ENCODE data around the gene IDI2.

The IDI2 gene

GRCh38 chr10:976316-976715 lies 49.3 kb downstream of the IDI2 start:
- no peak for DNase-seq

- DNase-seq: no peak
Measured at GRCh38 chr10:974785-975074, 50.9 kb downstream of the IDI2 start.

DNA sequence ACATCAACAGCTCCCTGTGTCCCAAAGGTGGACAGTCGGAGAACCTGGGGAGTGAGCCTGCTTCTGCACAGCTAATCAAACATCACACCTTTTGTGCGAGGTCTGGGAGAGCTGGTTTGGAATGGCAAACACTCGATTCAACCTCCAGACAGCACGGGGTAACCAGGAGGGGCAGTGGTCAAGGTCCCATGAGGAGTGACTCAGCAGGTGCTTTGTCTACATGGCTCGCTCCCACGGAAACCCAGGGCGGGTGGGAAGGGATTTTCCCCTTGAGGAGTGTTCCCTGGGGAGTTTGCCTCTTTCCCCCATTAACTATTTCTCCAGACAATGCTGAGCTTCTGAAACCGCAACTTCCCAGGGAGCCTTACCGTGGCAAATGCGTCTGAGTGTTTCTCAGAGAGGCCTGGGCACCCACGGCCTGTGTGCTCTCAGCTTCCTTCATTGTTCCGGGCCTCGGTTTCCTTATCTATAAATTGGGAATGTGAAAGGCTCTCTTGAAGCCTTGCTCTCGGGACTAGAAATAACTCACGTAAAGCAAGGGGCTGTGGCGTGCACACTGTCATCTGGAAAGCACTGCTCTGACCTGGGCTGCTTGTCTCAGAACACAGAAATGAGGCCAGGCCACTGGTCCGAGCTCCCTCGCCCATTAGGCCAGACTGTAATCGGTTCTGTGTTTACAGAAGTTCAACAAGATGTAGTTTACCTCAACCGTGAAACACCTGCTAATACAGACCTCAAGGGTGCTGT lies 51.4 kb downstream of the IDI2 start:
- no peak for DNase-seq

GRCh38 chr10:972763-973162 lies 52.9 kb downstream of the IDI2 start:
- no peak for DNase-seq

- DNase-seq: no peak
Measured at GRCh38 chr10:971613-972012, 54.0 kb downstream of the IDI2 start.

DNA sequence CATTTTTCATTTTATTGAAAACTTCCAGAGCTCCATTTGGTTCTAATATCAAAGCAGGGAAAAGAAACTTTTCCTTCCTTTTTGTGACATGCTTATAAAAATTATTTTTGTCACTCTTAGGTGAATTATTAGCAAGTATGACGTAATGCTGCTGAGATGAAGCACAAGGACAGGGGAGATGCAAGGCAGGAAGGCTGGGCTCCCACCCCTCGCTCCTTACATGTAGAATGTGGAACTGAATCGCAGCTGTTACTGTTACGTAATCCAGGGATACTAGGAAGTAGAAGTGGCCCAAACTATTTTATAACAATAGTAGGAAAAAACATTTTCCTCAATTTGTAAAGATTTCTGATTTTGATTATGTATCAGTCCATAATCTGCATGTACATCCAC lies 54.5 kb downstream of the IDI2 start:
- no peak for DNase-seq

DNA sequence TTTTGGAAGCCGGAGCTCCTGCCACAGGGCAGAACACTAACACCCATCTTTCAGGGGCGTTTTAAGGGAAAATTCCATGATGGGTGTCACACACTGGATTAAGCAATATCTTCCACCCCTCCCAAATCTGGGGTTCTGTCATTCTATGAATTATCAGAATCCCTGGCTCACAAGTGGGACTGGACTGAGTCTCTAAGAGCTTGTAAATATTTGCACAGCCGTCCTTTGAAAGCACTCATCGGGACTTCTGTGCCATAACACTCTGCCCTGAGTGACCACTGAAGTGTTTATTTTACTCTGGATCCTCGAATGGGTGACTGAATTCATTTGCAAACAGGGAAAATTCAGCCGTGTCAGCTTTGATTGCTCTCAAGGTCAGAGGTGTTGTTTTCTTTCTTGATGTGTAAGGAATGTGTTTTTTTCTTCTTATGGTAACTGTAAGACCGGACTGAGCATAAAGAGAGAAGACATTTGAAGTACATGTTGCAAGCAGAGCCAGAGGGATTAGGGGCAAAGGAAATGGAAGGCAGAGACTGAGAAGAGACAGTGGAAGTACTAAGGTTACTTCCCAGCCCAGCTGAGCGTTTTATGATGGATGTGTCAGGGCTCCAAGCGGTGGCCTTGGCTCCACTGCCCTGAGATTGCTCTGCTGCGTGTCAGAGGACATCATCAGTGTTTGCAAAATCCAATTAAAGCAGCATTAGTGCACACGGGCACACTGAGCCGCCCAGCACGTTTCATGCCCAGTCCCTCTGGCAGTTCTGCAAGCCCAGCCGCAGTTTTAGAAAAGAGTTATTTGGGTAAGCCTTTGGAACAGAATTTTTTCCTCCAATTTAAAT lies 55.1 kb downstream of the IDI2 start:
- no peak for DNase-seq

- DNase-seq: no peak
Measured at GRCh38 chr10:969473-970150, 56.0 kb downstream of the IDI2 start.

Data from hippocampal formation (tissue), 2 donors.